HG03139 (cell line): ENCODE data around the gene OR13J1.
"Not testable (repeated sequence)": the region's sequence is repeated elsewhere in the genome, so short reads cannot be mapped to it uniquely, and the experiment has no call there.

Experiments
- ATAC-seq: cut with Tn5 transposase; IDR thresholded peaks from one replicate; pipeline ENCODE4 v1.9.1; 2021; ENCODE audit not compliant: unreplicated experiment

The OR13J1 gene

GRCh38 chr9:35905051-35905781, 35.0 kb upstream of the OR13J1 start:
- ATAC-seq = no peak

GRCh38 chr9:35904338-35904737, 34.1 kb upstream of the OR13J1 start:
- no peak for ATAC-seq

- ATAC-seq = no peak
Measured at GRCh38 chr9:35903049-35903448, 32.8 kb upstream of the OR13J1 start.

GRCh38 chr9:35899021-35899420, 28.8 kb upstream of the OR13J1 start:
- no peak for ATAC-seq

- ATAC-seq = no peak
Measured at GRCh38 chr9:35898337-35898736, 28.1 kb upstream of the OR13J1 start.

GRCh38 chr9:35897376-35898099, 27.3 kb upstream of the OR13J1 start:
- not testable (repeated sequence) for ATAC-seq

- no peak for ATAC-seq
Measured at GRCh38 chr9:35896570-35896969, 26.4 kb upstream of the OR13J1 start.

GRCh38 chr9:35892051-35892450, 21.9 kb upstream of the OR13J1 start:
- ATAC-seq = no peak

GRCh38 chr9:35891646-35892045, 21.4 kb upstream of the OR13J1 start:
- ATAC-seq = no peak

- not testable (repeated sequence) for ATAC-seq
Measured at GRCh38 chr9:35884908-35885307, 14.7 kb upstream of the OR13J1 start.

- ATAC-seq = no peak
Measured at GRCh38 chr9:35882996-35883395, 12.8 kb upstream of the OR13J1 start.

GRCh38 chr9:35882263-35882848, 12.2 kb upstream of the OR13J1 start:
- ATAC-seq = no peak

GRCh38 chr9:35872505-35872904, 2.3 kb upstream of the OR13J1 start:
- ATAC-seq = no peak

- ATAC-seq = no peak
Measured at GRCh38 chr9:35871545-35871944, 1.3 kb upstream of the OR13J1 start.

- no peak for ATAC-seq
Measured at GRCh38 chr9:35869621-35870216, 482 bp downstream of the OR13J1 start.

GRCh38 chr9:35868933-35869332, 1.3 kb downstream of the OR13J1 start:
- no peak for ATAC-seq

- no peak for ATAC-seq
Measured at GRCh38 chr9:35867538-35867937, 2.7 kb downstream of the OR13J1 start.

- ATAC-seq = no peak
Measured at GRCh38 chr9:35864695-35865255, 5.4 kb downstream of the OR13J1 start.

GRCh38 chr9:35863583-35863982, 6.6 kb downstream of the OR13J1 start:
- no peak for ATAC-seq

- ATAC-seq = no peak
Measured at GRCh38 chr9:35862328-35862727, 7.9 kb downstream of the OR13J1 start.

GRCh38 chr9:35861161-35861897, 8.9 kb downstream of the OR13J1 start:
- no peak for ATAC-seq
